RKO (cell line): ENCODE measurements around the gene BLOC1S3.
"Not testable (repeated sequence)": the region's sequence is repeated elsewhere in the genome, so short reads cannot be mapped to it uniquely, and the experiment has no call there.

ENCODE experiments used
- DNase-seq: peaks from one replicate; pipeline ENCODE4 v3.0.0-alpha.2; 2016; ENCODE audit warnings: low spot score

Gene BLOC1S3

DNA sequence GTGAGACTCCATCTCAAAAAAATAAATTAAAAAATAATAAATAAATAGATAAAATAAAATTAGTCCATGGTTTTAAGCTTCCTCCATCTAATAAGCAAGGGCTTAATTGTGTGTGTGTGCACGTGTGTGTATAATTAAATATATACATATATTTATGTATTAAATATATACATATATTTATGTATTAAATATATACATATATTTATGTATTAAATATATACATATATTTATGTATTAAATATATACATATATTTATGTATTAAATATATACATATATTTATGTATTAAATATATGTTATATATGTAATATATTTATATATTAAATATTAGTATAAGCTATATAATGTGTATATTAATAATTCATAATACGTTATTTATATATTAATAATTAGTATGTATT, 50.5 kb downstream of the BLOC1S3 start:
- DNase-seq: not testable (repeated sequence)
